Smooth muscle cell (in vitro differentiated cells): Measurements from ENCODE around the gene KYAT1. TPM values are rescaled to one million over a fixed set of nuclear protein-coding genes. Genes with fewer than 3 reads are reported as not detected.

Experiments used
- DNase-seq: peaks from one replicate; lab custom pipeline; 2025; ENCODE audit not compliant: unreplicated experiment; lab: John Stamatoyannopoulos, UW
- H2AFZ ChIP-seq: fragments of 200-600 bp; sonication (generic); 2 replicates; pipeline ENCODE4 v1.6.0; 2016; ENCODE audit warnings: antibody characterized with exemption, low read depth, mild to moderate bottlenecking
- H3F3A ChIP-seq: fragments of 200-600 bp; sonication (generic); 2 replicates; pipeline ENCODE4 v1.6.0; 2017; ENCODE audit warnings: antibody characterized with exemption, low read depth
- H3K27ac ChIP-seq: fragments of 200-600 bp; sonication (generic); 2 replicates; pipeline ENCODE4 v1.5.1; 2016; ENCODE audit warnings: low read depth, mild to moderate bottlenecking
- H3K27me3 ChIP-seq: fragments of 200-600 bp; sonication (generic); 2 replicates; pipeline ENCODE4 v1.6.1; 2016; ENCODE audit warnings: low read depth, mild to moderate bottlenecking
- H3K36me3 ChIP-seq: fragments of 200-600 bp; sonication (generic); 2 replicates; pipeline ENCODE4 v1.5.1; 2016; ENCODE audit warnings: low read depth
- H3K4me1 ChIP-seq: fragments of 200-600 bp; sonication (generic); 2 replicates; pipeline ENCODE4 v1.5.1; 2016; ENCODE audit warnings: low read depth
- H3K4me2 ChIP-seq: fragments of 200-600 bp; sonication (generic); 2 replicates; pipeline ENCODE4 v1.6.0; 2016; ENCODE audit warnings: mild to moderate bottlenecking
- H3K4me3 ChIP-seq: fragments of 200-600 bp; sonication (generic); 2 replicates; pipeline ENCODE4 v1.5.1; 2016; ENCODE audit warnings: mild to moderate bottlenecking
- H3K79me2 ChIP-seq: fragments of 200-600 bp; sonication (generic); 2 replicates; pipeline ENCODE4 v1.6.0; 2016; ENCODE audit warnings: low read depth, mild to moderate bottlenecking
- H3K9ac ChIP-seq: fragments of 200-600 bp; sonication (generic); 2 replicates; pipeline ENCODE4 v1.6.0; 2016; ENCODE audit warnings: low read depth
- H3K9me3 ChIP-seq: fragments of 200-600 bp; sonication (generic); replicated peaks from 2 replicates; pipeline ENCODE4 v1.5.1; 2016; ENCODE audit warnings: low read depth
- H4K20me1 ChIP-seq: fragments of 200-600 bp; sonication (generic); 2 replicates; pipeline ENCODE4 v1.6.0; 2016; ENCODE audit warnings: low read depth
- CTCF ChIP-seq: fragments of 200-600 bp; sonication (generic); IDR thresholded peaks from 2 replicates; pipeline ENCODE4 v1.5.1; 2017; ENCODE audit warnings: borderline replicate concordance, mild to moderate bottlenecking, antibody characterized with exemption; ENCODE audit not compliant: insufficient read depth, poor library complexity, severe bottlenecking
- WGBS: methylation state at CpG from one replicate; pipeline ENCODE4 v1.1.7; 2016; ENCODE audit warnings: low lambda C conversion rate; 5-methylcytosine and 5-hydroxymethylcytosine counted together
- polyA plus RNA-seq: library from polyadenylated mRNA; unstranded; fragments of >200 nt; fragmentation: Nextera tagmentation; extraction: Ambion mirVana; gene quantifications from 2 replicates; pipeline ENCODE4 v1.2.1, GENCODE V29; 2016
- total RNA-seq: library from RNA; depleted of rRNA; stranded (reverse); fragments of >200 nt; gene quantifications from 2 replicates; pipeline ENCODE4 v1.2.3, GENCODE V29; 2014

Gene KYAT1
- total and polyA plus RNA-seq, 2 experiments from 2014 or later = 3.1 to 7.7 TPM

DNA sequence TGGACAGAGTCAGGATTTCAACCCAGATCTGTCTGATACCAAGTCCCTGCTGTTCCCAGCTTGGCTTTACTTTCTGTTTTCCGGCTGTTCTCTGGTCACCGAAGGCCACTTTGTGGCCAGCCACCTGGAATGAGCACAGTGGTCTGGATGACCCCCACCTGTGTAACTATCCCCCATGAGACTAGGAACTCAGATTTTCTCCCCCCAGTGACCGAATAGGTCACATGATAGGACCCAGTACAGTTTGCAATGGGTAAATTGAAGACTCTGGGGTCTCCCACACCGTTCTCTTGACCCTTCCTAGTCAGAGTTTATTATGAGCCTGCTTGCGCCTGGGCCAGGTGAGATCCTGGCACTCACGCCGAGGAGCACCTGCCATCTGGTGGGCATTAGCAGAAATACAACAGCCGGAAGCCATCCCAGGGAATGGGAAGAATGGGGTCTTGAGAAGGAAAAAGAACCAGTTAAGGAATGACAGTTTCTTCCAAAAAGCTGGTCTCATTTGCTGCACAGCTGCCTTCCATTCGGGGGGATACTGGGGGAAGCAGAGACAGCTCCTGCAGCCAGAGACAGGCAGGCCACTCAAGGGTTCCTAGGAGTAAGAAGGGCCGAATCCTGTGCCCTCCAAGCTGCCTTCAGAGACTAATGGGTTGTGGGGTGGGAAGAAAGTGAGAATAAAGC lies 46.1 kb upstream of the KYAT1 start:
- WGBS = 42% methylated on average over 10 of the region's 10 CpGs
- Histone ChIP-seq H3K79me2 (peaks cover 5% of the 10 kb centered on the region), H3K27ac (no peak overlapping the region), H3K4me1 (no peaks in the 10 kb centered on the region), H3K9me3 (no peaks in the 10 kb centered on the region), H3K9ac (no peak overlapping the region), H3K27me3 (no peaks in the 10 kb centered on the region), H3K4me2 (no peak overlapping the region), H3F3A (no peaks in the 10 kb centered on the region), H3K4me3 (no peak overlapping the region), H3K36me3 (no peaks in the 10 kb centered on the region), H2AFZ (no peak overlapping the region), H4K20me1 (no peaks in the 10 kb centered on the region)
- peak; percentile 75 for TF ChIP-seq CTCF
- DNase-seq = no peak

GRCh38 chr9:128923493-128923883 lies 41.7 kb upstream of the KYAT1 start:
- WGBS = 83% methylated on average over 6 of the region's 6 CpGs
- H3K4me2 ChIP-seq = no peak overlapping the region

GRCh38 chr9:128921881-128922763 lies 40.4 kb upstream of the KYAT1 start:
- Histone ChIP-seq H3K27me3 (no peaks in the 10 kb centered on the region), H3K27ac (peak overlapping the region; percentile 70), H3K4me3 (peak overlapping the region; percentile 55), H3K9me3 (no peaks in the 10 kb centered on the region), H3F3A (peaks cover 4% of the 10 kb centered on the region), H3K36me3 (no peaks in the 10 kb centered on the region), H3K79me2 (peaks cover 5% of the 10 kb centered on the region), H3K4me2 (peak overlapping the region; percentile 87), H3K4me1 (peaks cover 10% of the 10 kb centered on the region), H4K20me1 (no peaks in the 10 kb centered on the region), H2AFZ (no peak overlapping the region), H3K9ac (peak overlapping the region; percentile 52)
- DNase-seq = peak; percentile 73
- TF ChIP-seq CTCF = no peak
- WGBS = 3% methylated on average over 18 of the region's 32 CpGs

More at GRCh38 chr9:128923493-128923883, 41.7 kb upstream of the KYAT1 start:
- Histone ChIP-seq H3K79me2 (peaks cover 5% of the 10 kb centered on the region), H3K27me3 (no peaks in the 10 kb centered on the region), H3K9ac (no peak overlapping the region), H2AFZ (no peak overlapping the region), H3F3A (peaks cover 4% of the 10 kb centered on the region), H3K4me3 (no peak overlapping the region), H3K4me1 (peaks cover 10% of the 10 kb centered on the region), H3K27ac (no peak overlapping the region), H3K36me3 (no peaks in the 10 kb centered on the region), H4K20me1 (no peaks in the 10 kb centered on the region), H3K9me3 (no peaks in the 10 kb centered on the region)
- no peak for TF ChIP-seq CTCF
- no peak for DNase-seq
